HG03432 (cell line): ENCODE measurements around the gene USP44.
"Not testable (repeated sequence)": the region's sequence is repeated elsewhere in the genome, so short reads cannot be mapped to it uniquely, and the experiment has no call there.

Experiments
- ATAC-seq: cut with Tn5 transposase; IDR thresholded peaks from one replicate; pipeline ENCODE4 v1.9.1; 2021; ENCODE audit warnings: mild to moderate bottlenecking, moderate library complexity; ENCODE audit not compliant: unreplicated experiment

Gene USP44

GRCh38 chr12:95511977-95512376, 39.3 kb downstream of the USP44 start:
- no peak for ATAC-seq

GRCh38 chr12:95509300-95509699, 42.0 kb downstream of the USP44 start:
- ATAC-seq, result no peak

- no peak for ATAC-seq
Observed at GRCh38 chr12:95506707-95507523, 44.4 kb downstream of the USP44 start.

GRCh38 chr12:95505039-95505438, 46.2 kb downstream of the USP44 start:
- no peak for ATAC-seq

- no peak for ATAC-seq
Observed at GRCh38 chr12:95504140-95504539, 47.1 kb downstream of the USP44 start.

- no peak for ATAC-seq
Observed at GRCh38 chr12:95499772-95500171, 51.5 kb downstream of the USP44 start.

GRCh38 chr12:95498968-95499367, 52.3 kb downstream of the USP44 start:
- no peak for ATAC-seq

- ATAC-seq, result no peak
Observed at GRCh38 chr12:95497031-95497430, 54.2 kb downstream of the USP44 start.

- no peak for ATAC-seq
Observed at GRCh38 chr12:95495433-95495832, 55.8 kb downstream of the USP44 start.

GRCh38 chr12:95494888-95495287, 56.4 kb downstream of the USP44 start:
- ATAC-seq, result no peak

- ATAC-seq, result no peak
Observed at GRCh38 chr12:95492462-95492861, 58.8 kb downstream of the USP44 start.

GRCh38 chr12:95487024-95487423, 64.3 kb downstream of the USP44 start:
- ATAC-seq, result no peak

GRCh38 chr12:95484524-95484923, 66.8 kb downstream of the USP44 start:
- ATAC-seq, result no peak

GRCh38 chr12:95482564-95482963, 68.7 kb downstream of the USP44 start:
- ATAC-seq, result not testable (repeated sequence)

GRCh38 chr12:95481888-95482287, 69.4 kb downstream of the USP44 start:
- ATAC-seq, result no peak

GRCh38 chr12:95481072-95481471, 70.2 kb downstream of the USP44 start:
- ATAC-seq, result no peak

GRCh38 chr12:95480230-95480629, 71.0 kb downstream of the USP44 start:
- ATAC-seq, result no peak

- no peak for ATAC-seq
Observed at GRCh38 chr12:95474660-95474958, 76.7 kb downstream of the USP44 start.

GRCh38 chr12:95473884-95474659, 77.2 kb downstream of the USP44 start, which contains the start of gene METAP2:
METAP2 (plus strand) TSS chr12:95474152; CDS start chr12:95474180, 28 bp downstream.
- ATAC-seq, result peak; percentile 98

- peak; percentile 43 for ATAC-seq
Observed at GRCh38 chr12:95473231-95473883, 77.9 kb downstream of the USP44 start.

- ATAC-seq, result no peak
Observed at GRCh38 chr12:95470300-95470699, 81.0 kb downstream of the USP44 start.
